C4-2B (cell line): ENCODE data around the gene RTN1.

Experiments
- H3K27ac ChIP-seq: fragments of 450-650 bp; 2 replicates; pipeline ENCODE4 v1.5.1; 2017
- ZFX ChIP-seq: fragments of 450-650 bp; IDR thresholded peaks from 2 replicates; pipeline ENCODE4 v1.6.1; 2017
- TF ChIP-seq, protein P1 (sequence below): fragments of 450-650 bp; conservative IDR thresholded peaks from 2 replicates; pipeline ENCODE4 v1.5.1; 2017; ENCODE audit warnings: mild to moderate bottlenecking

RTN1 gene

DNA sequence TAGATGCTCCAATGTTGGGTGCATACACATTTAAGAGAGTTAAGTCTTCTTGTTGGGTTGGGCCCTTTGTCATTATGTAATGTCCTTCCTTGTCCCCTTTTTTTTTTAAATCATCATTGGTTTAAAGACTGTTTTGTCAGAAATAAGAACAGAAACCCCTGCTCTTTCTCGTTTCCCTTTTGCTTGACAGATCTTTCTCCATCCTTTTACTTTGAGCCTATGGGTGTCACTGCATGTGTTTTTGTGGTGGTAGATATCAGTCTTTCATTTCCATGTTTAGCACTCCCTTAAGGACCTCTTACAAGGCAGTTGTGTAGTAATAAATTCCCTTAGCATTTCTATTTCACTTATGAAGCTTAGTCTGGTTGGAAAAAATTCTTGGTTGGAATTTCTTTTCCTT is 47.4 kb downstream of the RTN1 start:
- TF ChIP-seq, protein P1, sequence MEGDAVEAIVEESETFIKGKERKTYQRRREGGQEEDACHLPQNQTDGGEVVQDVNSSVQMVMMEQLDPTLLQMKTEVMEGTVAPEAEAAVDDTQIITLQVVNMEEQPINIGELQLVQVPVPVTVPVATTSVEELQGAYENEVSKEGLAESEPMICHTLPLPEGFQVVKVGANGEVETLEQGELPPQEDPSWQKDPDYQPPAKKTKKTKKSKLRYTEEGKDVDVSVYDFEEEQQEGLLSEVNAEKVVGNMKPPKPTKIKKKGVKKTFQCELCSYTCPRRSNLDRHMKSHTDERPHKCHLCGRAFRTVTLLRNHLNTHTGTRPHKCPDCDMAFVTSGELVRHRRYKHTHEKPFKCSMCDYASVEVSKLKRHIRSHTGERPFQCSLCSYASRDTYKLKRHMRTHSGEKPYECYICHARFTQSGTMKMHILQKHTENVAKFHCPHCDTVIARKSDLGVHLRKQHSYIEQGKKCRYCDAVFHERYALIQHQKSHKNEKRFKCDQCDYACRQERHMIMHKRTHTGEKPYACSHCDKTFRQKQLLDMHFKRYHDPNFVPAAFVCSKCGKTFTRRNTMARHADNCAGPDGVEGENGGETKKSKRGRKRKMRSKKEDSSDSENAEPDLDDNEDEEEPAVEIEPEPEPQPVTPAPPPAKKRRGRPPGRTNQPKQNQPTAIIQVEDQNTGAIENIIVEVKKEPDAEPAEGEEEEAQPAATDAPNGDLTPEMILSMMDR = no peak
- no peak for TF ChIP-seq ZFX
- H3K27ac ChIP-seq = no peak overlapping the region

DNA sequence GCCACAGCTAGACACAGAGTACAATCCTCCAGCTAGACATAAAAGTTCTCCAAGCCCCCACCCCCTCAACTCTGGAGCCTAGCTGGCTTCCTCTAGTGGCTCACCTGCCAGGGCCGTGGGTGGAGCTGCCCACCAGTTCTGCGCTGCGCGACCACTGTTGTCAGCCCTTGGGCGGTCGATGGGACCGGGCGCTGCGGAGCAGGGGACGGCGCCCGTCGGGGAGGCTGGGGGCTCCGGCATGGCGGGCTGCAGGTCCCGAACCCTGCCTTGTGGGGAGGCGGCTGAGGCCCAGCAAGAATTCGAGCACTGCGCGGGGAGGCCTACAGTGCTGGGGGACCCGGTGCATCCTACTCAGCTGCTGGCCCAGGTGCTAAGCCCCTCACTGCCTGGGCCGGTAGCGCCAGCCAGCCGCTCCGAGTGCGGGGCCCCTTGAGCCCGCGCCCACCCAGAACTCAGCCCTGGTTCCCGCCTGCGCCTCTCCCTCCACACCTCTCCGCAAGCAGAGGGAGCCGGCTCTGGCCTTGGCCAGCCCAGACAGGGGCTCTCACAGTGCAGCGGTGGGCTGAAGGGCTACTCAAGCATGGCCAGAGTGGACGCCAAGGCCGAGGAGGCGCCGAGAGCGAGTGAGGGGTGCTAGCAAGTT is 51.0 kb downstream of the RTN1 start:
- H3K27ac ChIP-seq = no peak overlapping the region
- TF ChIP-seq ZFX = no peak
- TF ChIP-seq, protein P1 = no peak

DNA sequence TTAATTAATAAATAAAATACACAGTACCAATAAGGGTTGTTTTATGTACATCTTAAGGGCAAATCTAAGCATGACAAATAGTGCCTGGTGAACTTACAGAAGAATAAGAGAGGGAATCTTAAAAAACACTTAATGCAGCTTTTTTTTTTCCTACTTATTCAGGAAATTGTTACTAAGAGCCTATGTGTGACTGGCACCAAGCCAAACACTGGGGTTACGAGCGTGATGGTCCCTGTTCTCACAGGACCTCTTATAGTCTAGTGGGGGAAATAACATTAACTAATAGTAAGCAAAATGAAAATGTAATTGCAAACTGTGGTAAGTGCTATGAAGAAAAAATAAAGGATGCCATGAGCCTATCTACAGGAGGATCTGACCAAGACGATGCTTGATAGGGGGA is 53.6 kb downstream of the RTN1 start:
- TF ChIP-seq, protein P1 = no peak
- no peak for TF ChIP-seq ZFX
- no peak overlapping the region for H3K27ac ChIP-seq

DNA sequence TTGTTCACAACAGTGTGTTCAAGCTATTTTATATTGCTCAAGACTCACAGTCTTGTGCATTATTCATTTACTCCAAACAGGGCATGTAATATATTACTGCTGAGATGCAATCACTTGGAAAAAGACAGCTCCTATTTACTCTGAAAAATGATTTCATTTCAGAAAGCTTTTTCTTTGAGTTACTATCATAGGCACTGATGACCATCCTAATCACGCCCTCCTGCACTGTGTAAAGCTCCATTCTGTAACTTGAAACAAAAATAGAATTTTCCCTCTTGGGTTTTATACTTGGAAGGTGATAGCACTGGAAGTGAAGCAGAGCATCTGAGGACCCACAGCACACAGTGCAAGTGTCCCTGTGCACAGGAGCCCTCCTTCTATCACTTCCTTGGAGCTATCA is 55.6 kb downstream of the RTN1 start:
- no peak for TF ChIP-seq ZFX
- TF ChIP-seq, protein P1 = no peak
- no peak overlapping the region for H3K27ac ChIP-seq

DNA sequence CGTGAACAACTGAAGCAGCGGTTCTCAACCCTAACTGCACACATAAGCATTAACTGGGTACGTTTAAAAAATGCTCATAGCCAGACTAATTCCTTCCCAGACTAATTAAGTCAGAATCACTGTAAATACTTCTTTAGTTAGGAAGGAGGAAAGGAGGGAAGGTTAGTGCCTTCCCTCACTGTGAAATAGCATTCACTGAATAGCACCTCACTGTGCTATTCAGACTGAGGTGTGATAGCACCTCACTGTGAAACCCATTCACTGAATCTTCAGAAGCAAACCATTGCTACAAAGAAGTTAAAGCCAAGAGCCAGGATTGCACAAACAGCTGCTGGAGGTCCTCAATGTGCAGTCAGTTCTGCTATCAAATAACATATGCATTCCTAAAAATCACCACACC is 58.8 kb downstream of the RTN1 start:
- TF ChIP-seq ZFX = no peak
- TF ChIP-seq, protein P1 = no peak

DNA sequence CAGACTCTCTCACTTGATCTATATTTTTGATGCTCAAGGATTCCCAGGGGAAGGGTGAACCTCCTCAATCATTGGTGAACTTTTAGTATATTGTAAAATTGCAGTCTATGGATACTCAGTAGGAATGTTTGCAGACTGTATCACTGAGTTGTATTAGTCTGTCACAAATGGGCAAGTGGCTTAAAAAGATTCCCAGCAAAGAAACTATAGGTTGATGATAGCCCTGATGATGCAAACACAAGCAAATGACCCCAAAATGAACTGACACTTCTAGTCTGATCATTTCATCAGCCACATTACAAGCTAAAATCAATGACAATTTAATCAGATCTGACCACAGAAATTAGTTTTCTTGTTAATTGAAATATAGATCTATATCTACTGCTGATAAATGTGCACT is 59.5 kb downstream of the RTN1 start:
- no peak for TF ChIP-seq ZFX
- TF ChIP-seq, protein P1 = no peak
- H3K27ac ChIP-seq = no peak overlapping the region

More for the DNA sequence above, 58.8 kb downstream of the RTN1 start:
- no peak overlapping the region for H3K27ac ChIP-seq

DNA sequence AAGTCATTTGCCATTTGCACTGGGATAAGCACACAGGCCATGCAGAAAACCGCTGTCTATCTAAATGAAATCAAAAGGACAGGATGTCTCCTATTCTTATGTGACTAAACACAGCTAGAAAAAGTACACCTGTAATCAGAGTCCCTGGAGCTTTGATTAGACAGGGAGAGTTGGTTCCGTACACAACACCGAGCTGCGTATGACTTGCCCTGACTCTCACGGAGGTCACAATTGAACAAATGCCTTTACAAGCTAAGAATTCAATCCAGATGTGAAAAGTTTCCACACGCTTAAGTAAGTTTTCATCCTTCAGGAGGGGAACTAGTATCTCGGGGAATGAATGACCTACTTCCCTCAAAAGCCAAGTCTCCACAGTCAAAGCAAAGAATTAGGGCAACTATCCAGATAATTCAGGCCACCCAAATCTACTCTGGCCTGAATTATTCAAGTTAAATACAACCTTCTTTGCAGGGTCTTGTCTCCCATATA is 67.5 kb downstream of the RTN1 start:
- H3K27ac ChIP-seq = no peak overlapping the region
- TF ChIP-seq, protein P1 = no peak
- no peak for TF ChIP-seq ZFX
